Activated T-cell treated with anti-CD3 and anti-CD28 coated beads for 1 hour (primary cell): Measurements from ENCODE around the gene SEMA7A.

ENCODE experiments used
- DNase-seq: peaks from one replicate; pipeline ENCODE4 v3.0.0-alpha.2; 2020; ENCODE audit warnings: low read depth

SEMA7A gene

DNA sequence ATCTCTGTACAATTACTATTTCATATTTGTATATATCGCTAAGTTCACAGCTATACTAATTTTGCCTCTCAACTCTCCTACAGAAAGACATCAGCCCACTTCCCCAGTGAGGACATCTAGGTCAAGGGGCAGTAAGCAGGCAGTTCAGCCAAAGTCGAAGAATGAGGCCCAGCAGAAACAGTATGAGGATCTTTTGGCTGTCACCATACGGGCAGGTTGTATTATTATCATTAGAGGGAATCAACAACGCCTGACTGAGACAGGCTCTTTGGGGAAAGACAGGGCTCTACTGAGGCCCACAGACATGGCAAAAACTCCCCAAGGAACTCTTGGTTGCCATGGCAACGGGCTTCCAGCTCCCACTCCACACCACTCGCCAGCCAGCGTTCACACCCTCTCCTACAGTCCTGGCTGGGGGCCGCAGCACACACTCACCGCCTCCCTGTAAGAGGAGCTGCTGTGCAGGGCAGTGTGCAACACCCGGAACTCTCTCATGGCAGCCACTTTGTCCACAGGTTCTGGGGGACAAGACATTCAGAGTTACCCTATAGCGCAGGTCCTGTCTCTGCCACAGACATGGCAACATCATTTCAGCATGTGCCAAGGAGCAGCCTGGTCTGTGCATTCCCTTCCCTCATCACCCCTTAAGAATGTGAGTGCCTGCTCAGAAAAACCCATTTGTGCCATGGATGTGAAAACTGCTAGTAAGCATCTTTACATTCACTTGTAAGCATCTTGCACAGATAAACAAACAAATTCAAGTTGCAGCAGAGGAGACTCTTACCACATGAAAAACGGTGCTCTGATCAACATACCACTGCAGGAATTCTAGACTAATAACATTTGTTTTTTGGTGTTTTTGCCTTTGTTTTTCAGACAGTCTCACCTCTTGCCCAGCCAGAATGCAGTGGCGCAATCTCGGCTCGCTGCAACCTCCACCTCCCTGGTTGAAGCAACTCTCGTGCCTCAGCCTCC is 18.4 kb upstream of the SEMA7A start:
- DNase-seq, result no peak

GRCh38 chr15:74451322-74451721 is 17.6 kb upstream of the SEMA7A start:
- DNase-seq, result no peak

GRCh38 chr15:74449643-74450205 is 16.0 kb upstream of the SEMA7A start:
- DNase-seq, result no peak

GRCh38 chr15:74449095-74449494 is 15.3 kb upstream of the SEMA7A start:
- no peak for DNase-seq

GRCh38 chr15:74445816-74446763 is 12.3 kb upstream of the SEMA7A start:
- DNase-seq, result no peak

GRCh38 chr15:74444106-74445062 is 10.6 kb upstream of the SEMA7A start:
- no peak for DNase-seq

DNA sequence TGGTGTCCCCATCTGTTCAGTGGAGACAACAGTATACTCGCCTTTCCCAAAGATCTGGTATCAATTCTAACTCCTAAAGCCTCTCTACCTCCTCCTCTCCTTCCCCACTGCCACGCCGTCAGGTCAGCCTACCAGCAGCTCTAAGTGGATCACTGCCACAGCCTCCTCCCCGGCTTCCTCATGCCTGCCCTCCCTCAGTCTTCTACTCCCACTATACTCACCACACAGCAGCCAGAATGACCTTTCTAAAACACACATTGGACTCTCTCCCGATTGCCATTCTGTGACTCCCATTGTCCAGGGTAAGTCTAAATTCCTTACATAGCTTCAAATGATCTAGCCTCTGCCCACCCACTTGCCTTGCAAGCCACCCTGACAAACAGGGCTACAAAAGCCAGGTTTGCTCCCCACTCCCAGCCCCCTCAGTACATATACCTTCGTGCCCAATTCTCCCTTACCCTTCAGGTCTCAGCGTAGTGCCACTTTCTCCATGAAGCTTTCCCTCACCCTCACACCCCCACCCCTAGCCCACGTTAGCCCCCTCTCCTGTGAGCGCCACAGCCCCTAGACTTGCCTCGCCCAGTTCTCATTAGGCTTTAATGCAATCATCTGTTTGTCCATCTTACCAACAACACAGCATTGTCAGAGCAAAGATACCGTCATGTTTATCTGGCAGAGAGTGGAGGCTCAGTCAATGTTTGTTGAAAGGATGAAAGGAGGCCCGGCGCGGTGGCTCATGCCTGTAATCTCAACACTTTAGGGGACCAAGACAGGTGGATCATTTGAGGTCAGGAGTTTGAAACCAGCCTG is 9.5 kb upstream of the SEMA7A start:
- no peak for DNase-seq

GRCh38 chr15:74442604-74443003 is 8.8 kb upstream of the SEMA7A start:
- DNase-seq, result no peak

GRCh38 chr15:74442063-74442462 is 8.3 kb upstream of the SEMA7A start:
- no peak for DNase-seq

- no peak for DNase-seq
Measured at GRCh38 chr15:74441248-74441941, 7.6 kb upstream of the SEMA7A start.

DNA sequence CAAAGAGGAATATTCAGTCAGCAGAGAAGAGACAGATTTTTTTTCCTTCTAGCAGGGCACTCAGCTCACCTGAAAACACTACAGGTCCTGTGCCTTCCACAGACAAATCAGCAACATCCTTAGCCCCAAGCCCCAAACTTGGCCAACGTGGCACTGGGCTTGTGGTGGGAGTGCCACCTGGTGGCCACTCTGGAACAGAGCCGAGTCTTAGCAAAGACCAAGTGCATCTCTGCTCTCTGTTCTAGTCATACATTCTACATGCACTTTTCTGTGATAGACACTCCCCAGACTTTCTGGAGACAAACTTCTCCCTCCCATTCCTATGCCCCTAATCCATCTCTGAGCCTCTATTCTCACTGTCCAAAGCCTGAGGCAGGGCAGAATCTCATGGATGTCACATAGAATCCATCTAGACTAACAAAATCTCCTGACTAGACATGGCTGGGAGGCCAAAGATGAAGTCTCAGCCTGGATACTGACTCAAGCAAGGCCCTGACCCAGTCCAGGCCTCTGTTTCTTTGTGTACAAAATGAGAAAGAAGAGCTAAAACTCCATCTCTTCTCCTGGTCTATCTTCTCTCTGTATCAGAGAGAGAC is 5.1 kb upstream of the SEMA7A start:
- DNase-seq, result peak; percentile 67

- DNase-seq, result no peak
Measured at GRCh38 chr15:74438206-74438605, 4.4 kb upstream of the SEMA7A start.

DNA sequence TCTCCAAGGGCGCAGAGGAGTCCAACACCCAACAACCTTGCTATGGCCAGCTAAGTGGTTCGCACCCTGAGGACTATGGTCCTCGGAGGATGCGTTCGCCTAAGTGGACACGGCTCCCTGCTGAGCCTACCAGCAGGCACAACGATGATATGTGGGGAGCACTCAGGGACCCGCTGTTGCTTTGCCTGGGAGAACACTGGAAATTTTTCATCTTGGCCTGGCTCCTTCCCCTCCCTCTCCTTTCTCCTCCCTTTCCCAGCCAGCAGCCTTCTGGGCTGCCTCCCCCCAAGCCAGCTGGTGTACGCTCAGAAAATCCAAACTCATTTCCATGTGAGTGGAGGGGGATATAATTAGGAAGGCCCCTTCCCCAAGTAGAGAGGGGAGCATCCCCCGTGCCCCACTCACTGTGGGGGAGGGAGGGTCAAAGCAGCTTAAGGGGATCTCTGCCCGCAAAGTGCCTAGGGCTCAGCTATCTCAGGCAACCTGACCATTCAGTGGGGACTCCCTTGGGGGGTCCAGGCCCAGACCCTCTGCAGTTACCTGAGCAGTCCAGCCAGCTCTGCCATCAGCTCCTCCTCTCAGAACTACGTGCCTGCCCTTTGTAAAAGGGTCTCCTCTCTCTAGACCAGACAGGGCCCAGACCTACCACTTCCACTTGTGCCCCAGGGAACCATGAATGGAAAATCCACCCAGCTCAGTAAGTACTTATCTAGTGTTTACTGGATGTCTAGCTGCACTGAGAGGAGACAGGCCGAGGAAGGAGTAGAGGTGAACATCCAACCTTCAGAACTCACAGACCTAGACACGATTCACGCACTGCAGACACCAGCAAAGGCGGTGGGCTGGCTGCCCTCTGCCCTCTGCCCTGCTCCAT is 742 bp upstream of the SEMA7A start:
- DNase-seq, result no peak

DNA sequence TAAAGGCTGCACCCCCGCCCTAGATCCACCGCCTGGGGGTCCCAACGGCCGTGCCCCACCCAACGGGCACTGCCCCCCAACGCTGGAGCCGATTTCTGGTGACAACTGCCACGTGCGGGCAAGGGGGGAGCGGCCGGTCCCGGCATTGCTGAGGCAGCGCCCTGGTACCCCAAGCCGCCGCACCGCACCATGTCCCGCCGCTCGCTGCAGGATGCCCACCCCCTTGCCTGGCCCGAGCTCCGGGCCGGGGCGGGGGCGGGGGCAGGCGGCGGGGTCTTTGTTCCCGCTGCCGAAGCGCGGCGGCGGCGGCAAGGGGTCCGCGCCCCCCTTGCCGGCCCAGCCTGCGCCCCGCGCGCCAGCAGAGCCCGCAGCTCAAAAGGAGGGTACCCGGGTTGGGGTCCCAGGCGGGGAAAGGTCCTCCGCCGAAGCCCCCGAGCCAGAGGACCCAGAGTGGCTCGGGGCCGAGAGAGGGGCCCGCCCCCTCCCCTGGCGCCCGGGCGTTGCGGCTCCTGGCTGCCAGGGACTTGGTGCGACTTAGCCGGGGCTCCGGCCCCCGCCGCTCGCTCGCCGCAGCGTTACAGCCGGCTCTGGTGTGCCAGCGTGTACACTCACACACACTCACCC is 678 bp downstream of the SEMA7A start:
- DNase-seq, result no peak

- DNase-seq, result no peak
Measured at GRCh38 chr15:74432271-74432967, 1.3 kb downstream of the SEMA7A start.

DNA sequence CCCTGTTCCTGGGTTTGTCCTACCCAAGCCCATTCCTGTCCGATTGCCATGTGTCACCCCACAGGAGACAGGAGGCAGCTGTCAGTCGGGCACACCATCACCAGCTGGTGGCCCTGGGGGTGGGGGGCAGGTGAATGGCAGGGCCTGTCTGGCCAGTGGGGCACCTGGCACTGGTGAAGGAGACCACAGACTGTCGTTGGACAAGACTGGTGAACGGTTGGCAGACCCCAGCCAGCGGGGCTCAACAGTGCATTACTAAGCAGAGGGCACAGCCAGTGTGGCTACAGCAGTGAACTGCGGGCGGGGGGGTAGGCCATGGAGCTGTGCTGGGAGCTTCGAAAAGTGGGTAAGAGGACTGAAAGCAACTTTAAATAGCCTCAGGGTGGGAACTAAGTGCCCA is 2.1 kb downstream of the SEMA7A start:
- no peak for DNase-seq

GRCh38 chr15:74431116-74431515 is 2.6 kb downstream of the SEMA7A start:
- no peak for DNase-seq
